Iris pigment epithelial cell (primary cell): ENCODE data around the gene PADI1.
"Not testable (repeated sequence)": the region's sequence is repeated elsewhere in the genome, so short reads cannot be mapped to it uniquely, and the experiment has no call there.

Source experiments
- DNase-seq: peaks from one replicate; pipeline ENCODE4 v3.0.0-alpha.2; 2011; ENCODE audit warnings: low read depth

Gene PADI1

DNA sequence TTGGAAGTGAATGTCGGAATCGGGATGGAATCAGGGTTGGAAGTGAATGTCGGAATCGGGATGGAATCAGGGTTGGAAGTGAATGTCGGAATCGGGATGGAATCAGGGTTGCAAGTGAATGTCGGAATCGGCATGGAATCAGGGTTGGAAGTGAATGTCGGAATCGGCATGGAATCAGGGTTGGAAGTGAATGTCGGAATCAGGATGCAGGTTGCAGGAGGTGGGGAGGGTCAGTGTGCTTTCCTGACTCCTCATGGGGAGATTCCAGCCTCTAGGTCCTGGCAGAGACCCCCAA is 36.8 kb downstream of the PADI1 start:
- not testable (repeated sequence) for DNase-seq

DNA sequence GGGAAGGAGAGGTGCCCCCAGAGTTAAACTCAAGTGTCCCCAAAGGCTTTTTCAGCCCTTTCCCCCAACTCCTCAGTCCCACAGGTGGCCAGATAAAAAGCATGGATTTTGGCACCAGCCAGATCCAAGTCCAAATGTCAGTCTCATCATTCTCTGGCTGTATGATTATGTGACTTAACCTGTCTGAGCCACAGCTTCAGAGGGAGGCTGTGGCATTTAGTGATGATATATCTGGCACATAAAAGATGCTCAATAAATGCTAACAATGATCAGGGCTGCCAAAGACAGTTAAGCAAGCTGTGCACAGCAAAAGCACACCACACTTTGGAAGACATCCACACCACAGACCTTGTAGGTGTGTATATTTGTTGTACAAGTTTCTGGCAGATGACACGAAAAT is 38.3 kb downstream of the PADI1 start:
- no peak for DNase-seq

DNA sequence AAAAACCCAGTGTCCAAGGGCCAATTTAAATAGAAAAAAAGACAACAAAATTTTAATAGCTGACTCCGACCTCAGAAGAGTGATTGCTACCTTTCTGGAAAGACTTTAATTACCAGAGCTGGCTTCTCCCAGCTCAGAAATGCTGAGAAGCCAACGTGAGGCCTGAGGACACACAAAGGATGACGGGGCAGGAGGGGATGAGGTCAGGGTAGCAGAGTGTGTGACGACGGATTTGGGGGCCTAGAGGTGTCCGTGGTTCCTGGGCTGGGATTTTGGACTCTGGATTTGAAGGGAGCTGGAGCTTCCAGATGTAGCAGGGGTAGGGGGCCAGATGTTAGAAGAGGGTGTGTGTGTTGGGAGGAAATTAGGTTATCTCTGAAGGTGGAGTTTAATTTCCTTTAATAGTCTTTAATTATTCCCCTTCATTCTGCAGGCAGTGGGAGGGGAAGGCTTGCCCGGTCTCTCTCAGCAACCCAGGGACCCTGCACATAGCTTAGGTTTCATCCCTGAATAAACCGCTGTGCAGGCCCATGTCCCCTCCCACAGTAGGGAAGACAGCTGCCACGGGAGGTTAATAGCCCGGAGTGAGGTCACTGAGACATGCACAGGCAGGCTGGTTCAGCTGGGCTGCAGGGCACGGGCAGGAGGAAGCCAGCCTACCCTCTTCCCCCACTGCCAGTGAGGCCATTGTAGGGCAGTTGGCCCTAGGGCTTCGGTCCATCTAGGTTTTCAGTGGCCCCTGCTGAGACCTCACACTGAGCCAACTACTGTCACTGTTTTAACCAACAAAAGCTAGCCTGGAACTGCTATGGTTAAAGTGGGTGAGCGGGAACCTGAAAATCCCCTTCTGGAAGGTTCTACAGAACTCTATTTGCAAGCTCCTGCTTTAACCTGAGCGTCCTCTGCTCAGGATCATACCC is 40.2 kb downstream of the PADI1 start:
- DNase-seq: no peak

DNA sequence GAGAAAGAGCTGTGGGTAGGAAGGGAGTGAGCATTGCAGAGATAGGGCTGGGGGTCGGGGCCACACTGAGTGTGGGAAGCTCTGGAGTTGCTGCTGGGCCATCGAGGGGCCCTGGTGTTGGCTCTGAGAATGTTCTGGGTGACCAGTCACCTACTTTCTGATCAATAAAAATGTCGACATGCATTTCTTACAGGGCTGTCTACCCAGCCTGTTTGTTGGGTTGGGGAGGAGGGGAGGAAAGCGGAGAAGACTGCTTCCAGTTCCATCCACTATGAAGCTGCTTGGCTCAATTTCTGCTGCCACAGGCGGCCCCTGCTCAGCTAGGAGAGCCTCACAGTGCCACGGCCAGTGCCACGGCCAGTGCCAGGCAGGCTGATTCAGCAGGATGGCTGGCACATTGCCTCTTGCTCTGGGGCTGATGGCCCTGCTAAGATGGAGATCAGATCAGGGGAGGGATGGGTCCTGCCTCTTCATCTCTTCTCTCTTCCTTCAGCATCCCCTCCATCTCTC is 40.9 kb downstream of the PADI1 start:
- no peak for DNase-seq

DNA sequence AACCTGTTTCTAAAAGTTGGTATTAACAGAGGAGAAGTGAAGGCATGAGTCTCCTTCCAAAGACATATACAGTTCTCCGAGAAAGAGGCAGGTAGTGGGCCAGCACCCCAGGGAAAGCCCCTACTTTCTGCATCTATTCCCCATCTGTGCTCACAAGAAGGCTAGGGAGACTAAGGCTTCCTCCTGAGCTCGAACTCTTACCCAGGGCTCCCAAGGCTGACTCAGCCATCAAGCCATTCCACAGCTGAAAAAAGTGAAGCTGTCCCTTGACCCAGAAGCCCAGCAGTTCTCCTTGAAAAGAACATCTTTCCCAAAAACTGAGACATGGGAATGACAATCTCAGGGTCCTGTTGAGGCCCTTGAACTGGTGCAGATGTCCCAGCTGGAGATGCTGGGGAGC is 42.0 kb downstream of the PADI1 start:
- DNase-seq: peak; percentile 17

DNA sequence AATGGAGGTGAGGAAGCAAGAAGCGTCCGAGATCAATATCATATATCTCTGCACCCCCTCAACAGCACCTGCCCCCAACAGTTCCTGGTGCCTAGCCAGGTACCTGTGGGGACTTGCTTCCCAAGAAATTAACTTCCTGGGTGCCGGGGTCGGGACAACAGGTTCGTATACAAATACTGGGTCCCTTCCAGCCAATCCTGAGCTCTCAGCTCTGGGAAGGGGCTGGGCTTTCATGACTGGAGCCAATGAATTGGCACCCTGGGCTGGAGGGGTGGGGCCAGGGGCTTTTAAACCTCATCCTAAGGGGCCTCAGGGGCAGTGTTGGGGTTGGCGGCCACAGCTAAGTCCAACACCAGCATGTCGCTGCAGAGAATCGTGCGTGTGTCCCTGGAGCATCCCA is 43.9 kb downstream of the PADI1 start, which contains the start of gene PADI3:
PADI3 (plus strand) TSS at position 318 of the 400 bp plus-strand sequence; CDS start at position 358, 40 bp downstream.
- DNase-seq: no peak

DNA sequence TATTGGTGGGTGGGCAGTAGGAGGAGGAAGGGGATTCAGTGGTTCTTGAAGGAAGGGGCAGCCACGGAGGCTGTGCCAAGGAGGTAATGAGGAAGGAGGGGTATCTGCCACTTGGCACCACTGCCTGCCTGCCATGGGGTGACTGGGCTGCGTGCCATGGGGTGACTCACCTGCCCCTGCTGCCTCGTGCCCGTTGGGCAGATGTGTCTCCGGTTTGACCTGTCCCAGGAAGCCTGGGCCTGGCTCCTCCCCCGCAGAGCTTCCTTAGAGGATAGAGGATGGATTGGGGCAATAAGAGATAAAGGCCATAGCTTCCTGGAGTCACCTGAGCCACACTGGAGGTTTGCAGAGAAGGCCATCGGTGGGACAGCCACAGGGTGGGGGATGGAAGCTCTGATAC is 45.7 kb downstream of the PADI1 start:
- DNase-seq: no peak

DNA sequence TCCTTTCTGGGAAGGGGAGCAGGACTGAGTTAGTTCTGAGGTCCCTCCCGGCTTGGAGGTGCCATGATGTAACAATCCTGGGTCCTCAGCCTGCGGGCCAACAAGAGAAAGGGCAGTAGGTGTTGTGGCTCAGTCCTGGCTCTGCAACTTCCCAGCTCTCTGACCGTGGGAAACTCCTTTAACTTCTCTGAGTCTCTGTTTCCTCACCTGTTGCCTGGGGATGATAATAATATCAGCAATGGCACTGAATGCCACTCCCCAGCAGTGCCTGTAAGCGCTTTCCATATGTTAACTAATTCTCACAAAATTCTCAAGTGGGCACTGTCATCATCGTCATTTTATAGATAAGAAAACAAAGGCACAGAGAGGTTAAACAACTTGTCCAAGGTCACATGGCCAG is 46.3 kb downstream of the PADI1 start:
- DNase-seq: no peak

DNA sequence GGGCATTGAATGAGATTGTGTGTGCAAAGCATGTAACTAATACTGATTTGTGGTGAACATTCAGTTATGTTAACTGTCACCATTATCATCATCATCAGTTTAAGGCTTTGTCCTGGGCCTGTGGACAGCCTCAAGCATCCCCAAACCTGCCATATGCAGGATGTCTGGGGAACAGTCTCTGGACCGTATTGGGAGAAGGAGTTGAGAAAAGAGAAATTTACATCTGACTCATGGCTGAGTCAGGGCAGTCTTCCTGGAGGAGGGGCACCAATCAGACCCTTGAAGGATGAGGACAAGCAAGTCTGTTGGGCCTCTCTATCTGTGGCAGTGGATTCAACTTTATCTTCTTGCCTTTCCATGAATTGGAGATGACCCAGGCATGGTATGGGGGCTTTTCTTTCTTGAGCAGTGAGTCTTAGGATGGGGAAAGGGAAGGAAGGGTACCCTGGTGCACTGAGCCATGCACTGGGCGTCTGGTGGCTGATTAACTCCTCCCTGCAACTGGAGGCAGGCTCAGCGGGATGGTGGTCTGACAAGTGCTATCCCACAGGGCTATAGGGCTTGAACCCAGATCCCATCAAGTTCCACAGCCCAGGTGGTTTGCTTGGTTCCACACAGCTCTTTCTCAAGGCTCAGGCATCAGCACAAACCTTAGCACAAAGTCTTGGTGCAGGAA is 46.9 kb downstream of the PADI1 start:
- DNase-seq: peak; percentile 31

DNA sequence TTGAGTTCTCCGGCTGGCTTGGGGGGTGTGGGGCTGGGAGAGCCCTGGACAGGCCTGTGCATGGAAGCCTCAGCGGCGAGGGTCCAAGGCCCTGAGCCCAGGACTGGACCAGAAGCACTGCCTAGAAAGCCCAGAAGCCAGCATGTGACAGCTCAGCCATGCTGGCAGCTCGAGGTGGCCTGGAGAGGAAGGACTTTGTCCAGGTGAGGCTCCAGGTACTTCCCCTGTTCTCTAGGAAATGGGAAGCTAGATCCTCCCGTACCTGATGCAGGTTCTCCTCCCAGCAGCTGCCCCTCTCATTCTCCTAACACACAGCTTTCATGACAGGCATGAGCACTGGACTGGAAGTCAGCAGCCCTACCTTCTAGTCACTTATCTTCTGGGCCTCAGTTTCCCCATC is 50.4 kb downstream of the PADI1 start:
- DNase-seq: no peak

DNA sequence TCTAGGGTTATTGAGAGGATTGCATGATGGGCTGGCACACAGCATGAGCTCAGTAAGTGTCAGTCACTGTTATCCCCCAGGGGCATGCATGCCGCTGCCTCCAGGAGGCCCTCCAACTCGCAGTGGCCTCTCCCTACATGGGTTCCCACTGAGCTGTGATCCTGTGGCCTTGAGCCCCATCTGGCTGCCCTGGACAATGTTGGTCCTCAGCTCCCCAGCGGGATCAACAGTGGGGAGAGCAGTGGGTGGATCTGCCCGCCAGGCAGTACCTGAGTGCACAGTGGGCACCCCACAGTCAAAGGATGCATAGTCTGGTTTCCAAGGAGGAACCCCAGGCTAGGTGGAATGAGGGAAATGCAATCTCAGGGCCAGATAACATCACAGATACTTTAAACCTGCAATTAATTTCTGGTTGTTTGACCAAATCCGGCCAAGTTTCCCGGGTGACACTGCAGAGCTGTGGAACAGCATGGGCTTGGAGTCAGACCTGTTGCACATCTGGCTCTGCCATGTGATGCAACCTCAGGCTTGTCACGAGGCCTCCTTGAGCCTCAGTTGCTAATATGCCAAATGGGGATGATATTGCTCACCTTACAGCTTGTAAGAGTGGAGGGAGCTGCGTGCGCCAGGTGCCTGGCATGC is 53.3 kb downstream of the PADI1 start:
- no peak for DNase-seq

DNA sequence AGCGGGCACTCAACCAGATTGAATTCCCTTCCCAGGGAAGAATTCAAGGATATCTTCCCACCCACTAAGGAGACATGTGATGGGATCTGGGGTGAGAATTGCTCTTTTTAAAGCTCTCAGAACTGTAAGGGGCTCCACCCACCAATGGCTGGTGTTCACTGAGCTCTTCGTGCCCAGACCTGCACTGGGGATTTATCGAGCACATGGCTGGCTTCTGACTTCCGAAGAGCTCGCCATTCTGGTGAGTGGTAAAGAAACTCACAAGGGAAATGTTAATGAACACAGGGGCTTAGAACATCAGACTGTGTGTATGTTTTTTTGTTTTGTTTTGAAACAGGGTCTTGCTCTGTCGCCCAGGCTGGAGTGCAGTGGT is 53.8 kb downstream of the PADI1 start:
- DNase-seq: no peak

DNA sequence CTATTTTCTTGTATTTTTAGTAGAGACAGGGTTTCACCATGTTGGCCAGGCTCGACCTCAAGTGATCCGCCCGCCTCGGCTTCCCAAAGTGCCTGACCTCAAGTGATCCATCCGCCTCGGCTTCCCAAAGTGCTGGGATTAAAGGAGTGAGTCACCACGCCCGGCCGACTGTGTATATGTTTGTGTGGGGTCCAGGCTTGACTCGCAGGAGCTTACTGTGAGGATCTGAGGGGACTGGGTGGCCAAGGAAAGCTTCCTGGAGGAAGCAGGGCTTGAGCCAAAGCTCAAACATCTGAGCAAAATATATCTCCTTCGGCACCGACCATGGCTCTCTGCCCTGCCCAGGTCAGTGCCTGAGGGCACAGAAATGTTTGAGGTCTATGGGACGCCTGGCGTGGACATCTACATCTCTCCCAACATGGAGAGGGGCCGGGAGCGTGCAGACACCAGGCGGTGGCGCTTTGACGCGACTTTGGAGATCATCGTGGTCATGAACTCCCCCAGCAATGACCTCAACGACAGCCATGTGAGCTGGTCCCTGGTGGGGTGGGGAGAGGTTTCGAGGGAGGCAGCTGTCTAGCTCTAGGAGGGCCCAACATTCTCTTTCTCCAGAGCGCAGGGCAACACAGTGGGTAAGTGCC is 54.4 kb downstream of the PADI1 start:
- peak; percentile 47 for DNase-seq

DNA sequence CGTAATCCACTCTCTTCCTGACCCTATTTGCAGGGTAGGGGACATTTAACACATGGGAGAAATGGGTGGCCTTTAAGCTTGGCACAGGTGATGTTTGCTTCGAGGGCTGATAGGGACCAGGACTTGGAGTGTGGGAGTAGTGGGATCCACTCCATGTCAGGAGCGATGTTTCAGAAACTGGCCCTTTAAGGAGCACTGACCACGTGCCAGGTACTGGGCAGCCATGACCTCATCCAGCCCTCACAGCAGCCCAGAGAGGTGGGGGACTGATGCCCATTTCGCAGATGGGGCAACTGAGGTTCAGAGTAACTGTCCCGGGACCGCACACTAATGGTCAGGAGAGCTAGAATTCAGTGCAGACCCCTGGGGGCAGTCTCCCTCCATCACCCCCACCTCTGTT is 55.3 kb downstream of the PADI1 start:
- no peak for DNase-seq

DNA sequence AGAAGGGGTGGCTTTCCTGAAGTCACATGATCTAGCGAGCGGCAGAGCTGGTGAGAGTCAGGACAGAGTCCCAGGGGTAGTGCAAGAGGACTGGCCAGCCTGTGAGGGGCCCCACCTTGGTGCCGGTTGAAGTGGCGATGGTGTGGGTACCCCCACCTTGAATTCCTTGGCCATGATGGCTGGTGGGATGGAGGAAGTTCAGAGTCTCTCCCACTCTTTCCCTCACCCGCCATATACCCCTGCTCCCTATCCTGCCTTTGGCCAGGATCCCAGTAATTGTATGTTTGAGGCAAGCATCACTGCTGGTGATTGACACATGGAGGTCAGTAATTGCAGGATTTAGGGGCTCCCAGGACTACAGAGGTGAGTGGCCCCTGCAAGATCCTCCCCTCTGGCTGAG is 55.8 kb downstream of the PADI1 start:
- no peak for DNase-seq

DNA sequence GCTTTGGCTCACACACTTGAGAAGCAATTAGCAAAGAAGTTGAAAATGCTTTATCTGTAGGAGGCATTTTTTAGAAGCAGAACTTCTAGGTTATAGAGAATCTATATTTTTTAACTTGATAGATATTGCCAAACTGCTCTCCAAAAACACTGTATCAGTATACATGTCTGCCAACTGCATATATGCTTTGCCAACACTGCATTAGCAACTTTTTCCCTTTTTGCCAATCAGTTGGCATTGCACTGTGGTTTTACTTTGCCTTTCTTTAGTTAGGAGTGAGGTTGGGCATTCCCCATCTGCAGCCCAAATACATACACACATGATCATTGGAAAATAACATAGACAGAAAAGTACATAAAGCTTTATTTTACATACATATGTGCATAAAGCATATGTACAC is 59.0 kb downstream of the PADI1 start:
- DNase-seq: no peak

DNA sequence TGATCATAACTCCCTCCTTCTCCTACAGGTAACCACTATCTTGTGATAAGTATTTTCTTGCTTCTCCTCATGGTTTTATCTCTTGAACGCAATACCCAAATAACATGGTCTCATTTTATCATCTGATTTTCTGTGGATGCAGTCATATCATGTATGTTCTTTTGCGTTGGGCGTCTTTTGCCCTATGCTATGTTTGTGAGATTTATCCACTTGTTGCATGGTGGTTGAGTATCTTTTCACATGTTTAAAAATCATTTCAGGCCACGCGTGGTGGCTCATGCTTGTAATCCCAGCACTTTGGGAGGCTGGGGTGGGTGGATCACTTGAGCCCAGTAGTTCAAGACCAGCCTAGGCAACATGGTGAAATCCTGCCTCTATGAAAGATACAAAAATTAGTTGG is 59.5 kb downstream of the PADI1 start:
- no peak for DNase-seq

DNA sequence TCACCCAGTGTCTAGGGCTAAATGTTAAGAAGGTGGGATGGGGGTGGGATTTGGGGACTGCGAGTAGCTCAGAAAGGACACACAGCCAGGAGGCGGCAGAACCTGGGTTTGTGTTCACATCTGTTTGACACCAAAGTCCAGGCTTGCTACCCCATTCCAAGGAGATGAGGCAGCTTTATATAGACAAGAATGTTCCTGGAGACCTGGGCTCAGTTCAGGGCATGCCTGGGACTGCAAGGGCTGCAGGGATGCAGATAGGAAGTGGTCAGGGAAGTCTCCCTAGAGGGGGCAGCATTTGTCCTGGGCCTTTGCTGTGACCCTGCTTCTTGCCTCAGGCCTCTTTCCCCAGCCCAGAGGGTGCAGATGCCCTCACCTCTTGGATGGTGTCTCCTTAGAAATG is 60.2 kb downstream of the PADI1 start:
- no peak for DNase-seq

DNA sequence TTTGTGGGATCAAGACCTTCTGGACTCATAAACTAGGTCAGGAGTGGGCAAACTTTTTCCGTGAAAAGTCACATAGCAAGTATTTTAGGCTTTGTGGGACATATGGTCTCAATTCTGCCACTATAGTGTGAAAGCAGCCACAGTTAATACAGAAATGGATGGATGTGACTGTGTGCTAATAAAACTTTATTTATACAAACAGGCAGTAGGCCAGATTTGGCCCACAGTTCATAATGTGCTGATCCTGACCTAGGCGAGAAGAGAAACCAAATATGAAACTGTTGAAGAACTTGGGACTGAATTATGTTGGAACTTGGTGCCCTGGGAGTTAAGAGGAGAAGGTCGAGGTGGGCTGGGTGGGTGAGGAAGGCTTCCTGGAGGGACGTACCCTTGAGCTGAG is 61.0 kb downstream of the PADI1 start:
- DNase-seq: no peak

DNA sequence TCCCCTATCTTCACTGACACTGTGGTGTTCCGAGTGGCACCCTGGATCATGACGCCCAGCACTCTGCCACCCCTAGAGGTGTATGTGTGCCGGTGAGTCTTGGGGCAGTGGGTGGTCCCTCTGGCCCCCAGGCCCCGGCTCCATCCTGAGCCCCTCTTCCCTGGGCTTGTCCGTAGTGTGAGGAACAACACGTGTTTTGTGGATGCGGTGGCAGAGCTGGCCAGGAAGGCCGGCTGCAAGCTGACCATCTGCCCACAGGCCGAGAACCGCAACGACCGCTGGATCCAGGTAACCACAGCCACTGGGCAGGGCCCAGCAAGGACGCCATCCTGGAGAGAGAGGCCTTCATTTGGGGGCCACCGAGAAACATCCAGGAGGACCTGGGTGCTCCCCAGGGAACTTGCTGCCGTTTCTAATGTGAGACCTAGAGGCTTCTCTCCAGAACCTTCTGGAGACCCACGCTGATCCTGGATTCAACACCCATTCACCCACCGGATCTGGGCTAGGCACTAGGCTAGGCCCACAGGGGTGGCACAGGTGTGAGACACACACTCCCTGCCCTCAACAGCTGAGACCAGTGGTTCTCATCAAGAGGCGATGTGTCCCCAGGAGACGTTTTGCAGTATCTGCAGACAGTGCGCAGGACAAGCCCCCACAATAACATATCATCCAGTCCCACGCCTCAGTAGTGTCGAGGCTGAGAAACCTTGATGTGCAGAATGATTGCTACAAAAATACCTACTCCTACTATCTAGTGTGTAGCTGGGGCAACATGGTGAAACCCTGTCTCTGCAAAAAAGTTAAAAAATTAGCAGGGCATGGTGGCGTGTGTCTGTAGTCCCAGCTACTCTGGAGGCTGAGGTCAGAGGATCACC is 66.2 kb downstream of the PADI1 start:
- DNase-seq: no peak

DNA sequence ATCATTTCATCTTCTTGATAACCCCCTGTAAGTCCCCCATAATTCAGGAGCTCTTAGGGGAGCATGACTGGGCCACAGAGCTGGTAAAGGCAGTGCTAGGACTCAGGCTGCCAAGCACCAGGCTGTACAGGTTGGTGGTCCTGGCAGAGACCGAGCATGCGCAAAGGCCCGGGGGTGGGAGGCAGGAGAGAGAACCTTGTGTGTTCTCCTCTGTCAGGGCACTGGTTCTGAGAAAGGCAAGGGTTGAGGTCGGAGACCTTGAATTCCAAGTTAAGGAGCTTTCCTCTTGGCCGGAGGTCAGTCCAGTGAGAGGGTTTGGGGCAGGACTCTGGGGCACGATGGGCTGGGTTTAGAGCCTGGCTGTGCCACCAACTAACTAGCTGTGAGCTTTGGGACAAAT is 67.1 kb downstream of the PADI1 start:
- no peak for DNase-seq

DNA sequence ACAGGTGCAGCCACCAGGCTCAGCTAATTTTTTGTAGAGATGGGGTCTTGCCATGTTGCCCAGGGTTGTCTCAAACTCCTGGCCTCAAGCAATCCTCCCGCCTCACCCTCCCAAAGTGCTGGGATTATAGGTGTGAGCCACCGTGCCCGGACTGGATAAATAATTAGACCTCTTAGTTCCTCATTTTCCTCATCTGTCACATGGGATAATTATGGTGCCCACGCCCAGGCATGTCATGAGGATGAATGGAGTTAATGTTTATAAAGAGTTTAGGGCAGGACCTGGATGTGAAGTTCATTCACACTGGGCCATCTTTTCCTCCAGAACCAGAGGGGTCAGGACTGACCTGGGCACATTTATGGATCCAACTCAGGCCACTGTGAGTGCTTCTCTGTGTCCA is 67.7 kb downstream of the PADI1 start:
- no peak for DNase-seq
